ENCODE measurements around the gene CSN3. TPM values are rescaled to one million over a fixed set of nuclear protein-coding genes. Genes with fewer than 3 reads are reported as not detected.
"Not testable (repeated sequence)": the region's sequence is repeated elsewhere in the genome, so short reads cannot be mapped to it uniquely, and the experiment has no call there.

The CSN3 gene, protein sequence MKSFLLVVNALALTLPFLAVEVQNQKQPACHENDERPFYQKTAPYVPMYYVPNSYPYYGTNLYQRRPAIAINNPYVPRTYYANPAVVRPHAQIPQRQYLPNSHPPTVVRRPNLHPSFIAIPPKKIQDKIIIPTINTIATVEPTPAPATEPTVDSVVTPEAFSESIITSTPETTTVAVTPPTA
- total RNA-seq = not detected

DNA sequence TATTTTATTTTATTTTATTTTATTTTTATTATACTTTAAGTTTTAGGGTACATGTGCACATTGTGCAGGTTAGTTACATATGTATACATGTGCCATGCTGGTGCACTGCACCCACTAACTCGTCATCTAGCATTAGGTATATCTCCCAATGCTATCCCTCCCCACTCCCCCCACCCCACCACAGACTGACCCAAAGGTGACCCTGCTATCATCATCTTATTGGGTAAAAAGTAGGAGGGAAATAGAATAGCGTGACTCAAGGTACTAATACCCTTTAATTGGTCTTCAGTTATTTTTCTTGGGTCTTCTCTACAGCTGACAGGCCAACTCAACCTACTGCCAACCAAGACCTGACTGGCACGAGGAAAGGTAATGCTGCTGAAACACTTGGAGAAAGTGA, at the start of gene CSN3:
CSN3 (plus strand) TSS at position 301 of the 400 bp plus-strand sequence. CDS start 2,223 bp downstream, outside the sequence.
- not testable (repeated sequence) for DNase-seq (ENCODE audit: low read depth in 2 of 3, low spot score in 2 of 3)

DNA sequence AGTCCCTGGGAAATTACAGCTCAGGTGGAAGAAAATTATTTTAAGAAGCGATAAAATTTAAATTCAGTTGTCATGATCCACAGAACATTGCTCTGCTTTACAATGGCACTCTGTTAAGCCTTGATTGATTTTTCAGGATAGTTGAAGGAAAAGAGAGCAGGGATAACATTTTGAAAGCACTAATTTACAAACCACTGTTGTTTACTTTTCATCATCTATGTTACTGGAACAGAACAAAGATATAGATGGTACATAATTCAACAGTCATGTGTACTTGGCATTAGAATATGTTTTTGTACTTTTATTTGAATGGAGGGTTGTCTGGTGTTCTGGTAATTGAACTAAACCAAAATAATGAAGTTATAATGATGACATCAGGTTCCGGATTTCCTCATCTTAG, 49.5 kb upstream of the CSN3 start:
- no peak for DNase-seq (ENCODE audit: low read depth in 2 of 3, low spot score in 2 of 3)

DNA sequence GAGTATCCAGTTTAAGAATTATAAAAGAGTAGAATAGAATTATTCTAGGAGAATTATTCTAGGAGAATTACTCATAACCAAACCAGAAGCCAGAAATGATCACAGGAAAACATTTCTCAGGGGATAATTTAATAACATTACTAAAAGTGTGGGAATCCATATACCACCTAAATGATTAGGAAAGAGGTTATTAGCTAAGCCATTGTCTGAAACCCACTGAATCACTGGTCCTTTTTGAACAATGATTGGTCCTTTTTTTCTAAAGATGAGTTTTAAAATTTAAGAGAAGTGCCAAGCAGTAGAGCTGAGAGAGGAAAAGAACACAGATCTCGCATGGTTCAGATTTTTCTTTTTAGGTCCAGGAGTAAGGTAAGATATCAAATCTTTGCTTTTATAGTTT, 47.0 kb upstream of the CSN3 start, which contains the start of gene ODAM:
ODAM (plus strand) TSS at position 301 of the 400 bp plus-strand sequence. CDS start 819 bp downstream, outside the sequence.
- DNase-seq (ENCODE audit: low read depth in 2 of 3, low spot score in 2 of 3) = no peak

DNA sequence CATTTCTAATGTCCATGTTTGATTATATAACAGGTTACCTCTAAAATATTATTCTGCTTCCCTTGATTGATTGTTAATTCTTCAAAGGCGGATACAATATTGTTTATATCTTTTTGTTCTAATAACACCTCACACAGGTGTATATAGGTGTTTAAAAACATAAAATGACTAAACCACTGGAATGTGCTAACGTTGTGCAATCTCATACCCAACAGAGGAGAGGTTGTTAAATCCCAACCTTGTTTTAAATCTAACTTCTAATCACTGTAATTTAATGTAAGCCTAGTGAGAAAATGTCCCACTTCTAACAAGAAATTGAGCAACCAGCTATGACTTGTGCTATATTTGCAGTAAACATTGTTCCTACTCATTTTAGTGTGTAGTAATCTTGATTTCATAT, 45.5 kb upstream of the CSN3 start:
- DNase-seq (ENCODE audit: low read depth in 2 of 3, low spot score in 2 of 3) = no peak

DNA sequence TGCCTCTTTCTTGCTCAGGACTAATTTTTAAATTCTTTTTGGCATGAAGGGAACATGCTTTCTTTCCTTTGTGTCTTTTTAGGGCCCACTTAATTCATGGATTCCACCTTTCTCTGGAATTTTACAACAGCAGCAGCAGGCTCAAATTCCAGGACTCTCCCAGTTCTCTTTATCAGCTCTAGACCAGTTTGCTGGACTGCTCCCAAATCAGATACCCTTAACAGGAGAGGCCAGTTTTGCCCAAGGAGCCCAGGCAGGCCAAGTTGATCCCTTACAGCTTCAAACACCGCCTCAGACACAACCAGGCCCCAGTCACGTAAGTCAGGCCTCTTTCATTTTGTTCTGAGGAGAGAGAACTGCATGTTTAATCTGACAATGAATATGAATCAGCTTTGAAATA, 44.6 kb upstream of the CSN3 start:
- DNase-seq (ENCODE audit: low read depth in 2 of 3, low spot score in 2 of 3) = no peak

DNA sequence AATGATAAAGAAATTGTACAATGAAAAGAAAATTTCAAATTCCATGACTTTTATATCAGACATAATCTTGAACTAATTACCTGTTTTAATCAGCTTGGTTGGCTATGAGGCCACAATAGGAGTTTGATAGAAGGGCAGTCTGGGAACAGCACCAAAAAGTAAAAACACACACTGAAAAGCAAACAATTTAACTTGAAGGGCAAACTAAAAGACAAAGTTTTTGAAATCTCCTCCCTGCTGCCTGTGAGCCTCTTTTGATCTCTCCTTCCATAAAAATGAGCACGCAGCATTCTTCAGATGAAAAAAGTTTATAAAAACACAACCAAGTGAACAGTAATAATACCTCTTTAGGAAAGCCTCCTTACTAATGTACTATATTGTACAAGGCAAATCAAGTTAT, 38.8 kb upstream of the CSN3 start:
- no peak for DNase-seq (ENCODE audit: low read depth in 2 of 3, low spot score in 2 of 3)

DNA sequence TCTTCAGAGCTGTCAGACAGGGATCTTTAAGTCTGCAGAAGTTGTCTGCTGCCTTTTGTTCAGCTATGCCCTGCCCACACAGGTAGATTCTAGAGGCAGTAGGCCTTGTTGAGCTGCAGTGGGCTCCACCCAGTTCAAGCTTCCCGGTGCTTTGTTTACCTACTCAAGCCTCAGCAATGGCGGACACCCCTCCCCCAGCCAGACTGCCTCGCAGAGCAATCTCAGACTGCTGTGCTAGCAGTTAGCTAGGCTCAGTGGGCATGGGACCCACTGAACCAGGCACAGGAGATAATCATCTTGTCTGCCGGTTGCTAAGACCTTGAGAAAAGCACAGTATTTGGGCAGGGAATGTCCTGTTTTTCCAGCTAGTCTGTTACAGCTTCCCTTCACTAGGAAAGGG, 29.6 kb upstream of the CSN3 start:
- DNase-seq (ENCODE audit: low read depth in 2 of 3, low spot score in 2 of 3) = not testable (repeated sequence)

DNA sequence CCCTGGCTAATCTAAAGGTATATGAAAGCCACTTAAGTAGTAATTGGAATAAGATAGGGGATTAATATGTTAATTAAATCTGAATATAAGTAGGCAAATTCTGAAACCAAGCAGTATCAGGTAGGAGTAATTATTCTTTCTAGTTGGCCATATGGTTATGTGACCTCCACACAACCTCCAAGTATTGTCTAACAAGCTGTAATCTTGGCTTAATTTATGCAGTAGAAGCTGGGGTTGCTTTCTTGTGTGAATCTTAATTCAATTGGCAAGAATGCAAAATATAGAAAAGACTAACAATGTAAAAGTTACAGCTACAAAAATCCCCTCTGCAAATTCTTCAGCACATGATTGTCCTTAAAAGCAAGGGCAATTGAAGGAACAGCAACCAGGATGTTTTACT, 26.3 kb upstream of the CSN3 start:
- DNase-seq (ENCODE audit: low read depth in 2 of 3, low spot score in 2 of 3) = not testable (repeated sequence)

DNA sequence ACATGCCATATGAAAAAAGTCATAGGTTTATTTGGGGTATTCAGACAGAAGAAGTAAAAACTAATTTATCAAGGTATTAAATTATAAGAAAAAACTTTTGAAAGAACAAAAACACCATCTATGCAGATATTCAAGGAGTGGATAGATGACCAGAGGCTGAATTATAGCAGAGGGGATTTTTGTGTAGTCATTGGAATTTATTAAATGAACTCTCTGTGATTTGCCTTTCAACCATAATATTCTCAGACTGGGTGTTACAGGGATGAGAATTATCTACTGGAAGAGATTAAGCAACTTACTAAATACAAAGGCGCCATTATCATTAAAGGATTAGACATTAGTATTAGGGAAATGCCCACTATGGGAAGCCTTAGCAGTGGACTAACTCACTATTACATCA, 25.8 kb upstream of the CSN3 start:
- DNase-seq (ENCODE audit: low read depth in 2 of 3, low spot score in 2 of 3) = not testable (repeated sequence)

DNA sequence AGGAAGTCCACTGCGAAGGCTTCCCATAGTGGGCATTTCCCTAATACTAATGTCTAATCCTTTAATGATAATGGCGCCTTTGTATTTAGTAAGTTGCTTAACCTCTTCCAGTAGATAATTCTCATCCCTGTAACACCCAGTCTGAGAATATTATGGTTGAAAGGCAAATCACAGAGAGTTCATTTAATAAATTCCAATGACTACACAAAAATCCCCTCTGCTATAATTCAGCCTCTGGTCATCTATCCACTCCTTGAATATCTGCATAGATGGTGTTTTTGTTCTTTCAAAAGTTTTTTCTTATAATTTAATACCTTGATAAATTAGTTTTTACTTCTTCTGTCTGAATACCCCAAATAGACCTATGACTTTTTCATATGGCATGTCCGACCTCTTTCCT, 21.0 kb upstream of the CSN3 start:
- not testable (repeated sequence) for DNase-seq (ENCODE audit: low read depth in 2 of 3, low spot score in 2 of 3)

DNA sequence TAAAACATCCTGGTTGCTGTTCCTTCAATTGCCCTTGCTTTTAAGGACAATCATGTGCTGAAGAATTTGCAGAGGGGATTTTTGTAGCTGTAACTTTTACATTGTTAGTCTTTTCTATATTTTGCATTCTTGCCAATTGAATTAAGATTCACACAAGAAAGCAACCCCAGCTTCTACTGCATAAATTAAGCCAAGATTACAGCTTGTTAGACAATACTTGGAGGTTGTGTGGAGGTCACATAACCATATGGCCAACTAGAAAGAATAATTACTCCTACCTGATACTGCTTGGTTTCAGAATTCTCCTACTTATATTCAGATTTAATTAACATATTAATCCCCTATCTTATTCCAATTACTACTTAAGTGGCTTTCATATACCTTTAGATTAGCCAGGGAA, 20.6 kb upstream of the CSN3 start:
- DNase-seq (ENCODE audit: low read depth in 2 of 3, low spot score in 2 of 3) = not testable (repeated sequence)

DNA sequence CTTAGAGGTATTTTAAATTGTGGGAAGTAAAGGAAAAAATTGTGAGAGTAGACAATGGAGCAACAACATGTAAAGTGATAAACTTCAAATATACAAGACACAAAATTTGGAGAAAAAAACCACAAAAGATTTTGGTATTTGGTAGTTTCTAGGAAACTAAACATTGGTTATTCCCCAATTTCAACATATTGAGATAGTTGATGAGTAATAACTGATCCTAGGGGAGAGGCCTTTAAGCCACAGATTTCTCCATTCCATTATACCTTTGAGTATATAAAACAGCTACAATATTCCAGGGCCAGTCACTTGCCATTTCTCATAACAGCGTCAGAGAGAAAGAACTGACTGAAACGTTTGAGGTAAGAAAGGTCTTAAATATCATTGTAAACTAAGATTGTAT, 16.6 kb upstream of the CSN3 start, which contains the start of gene FDCSP:
FDCSP (plus strand) TSS at position 301 of the 400 bp plus-strand sequence. CDS start 5,071 bp downstream, outside the sequence.
- DNase-seq (ENCODE audit: low read depth in 2 of 3, low spot score in 2 of 3) = no peak

DNA sequence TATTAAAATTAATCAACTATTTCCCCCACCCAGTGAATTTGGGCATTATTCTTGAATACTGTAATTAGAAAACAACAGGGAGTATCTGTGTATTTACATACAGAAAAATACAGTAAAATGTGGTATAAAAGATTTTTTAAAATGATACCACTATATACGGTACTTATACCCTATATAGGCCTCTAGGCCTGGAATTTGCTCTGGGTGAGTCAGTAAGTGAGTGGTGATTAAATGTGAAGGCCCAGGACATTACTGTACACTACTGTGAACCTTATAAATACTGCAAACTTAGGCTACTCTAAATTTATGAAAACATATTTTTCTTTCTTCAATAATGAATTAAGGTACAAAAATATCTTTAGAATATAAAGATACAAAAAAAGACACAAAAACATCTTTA, 6.3 kb upstream of the CSN3 start:
- DNase-seq (ENCODE audit: low read depth in 2 of 3, low spot score in 2 of 3) = no peak

DNA sequence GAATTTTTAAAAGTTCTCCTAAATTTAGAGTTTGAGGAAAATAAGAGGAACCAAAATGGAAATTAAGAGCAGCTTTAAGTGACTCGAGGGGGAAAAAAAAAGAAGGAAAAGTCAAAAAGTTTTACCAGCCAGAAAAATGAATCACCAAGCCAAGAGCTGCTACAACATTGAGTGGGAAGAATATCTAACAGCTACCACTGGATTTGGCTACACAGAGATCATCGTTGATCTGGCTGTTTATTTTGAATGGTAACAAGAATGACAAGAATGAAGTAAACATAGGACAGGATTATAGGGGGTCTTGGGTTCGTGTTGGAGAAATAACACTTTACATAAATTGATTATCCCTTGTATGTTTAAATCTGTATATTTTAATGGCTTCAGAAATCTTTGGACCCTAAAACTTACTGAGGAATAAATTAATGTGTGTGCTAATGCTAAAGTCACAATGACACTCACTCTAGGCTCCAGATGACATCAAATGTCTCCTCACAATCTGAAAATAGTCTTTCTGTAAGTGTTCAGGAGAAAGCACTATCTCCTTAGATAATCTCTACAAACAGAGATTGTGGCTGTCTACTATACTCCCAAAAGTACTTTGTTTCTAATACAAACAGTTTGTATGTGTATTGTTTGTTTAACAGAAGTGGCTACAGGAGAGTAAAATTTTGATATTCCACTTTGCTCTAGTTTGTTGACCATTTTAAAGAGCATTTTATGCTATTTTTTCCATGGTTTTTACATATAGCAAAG, 3.1 kb upstream of the CSN3 start:
- DNase-seq (ENCODE audit: low read depth in 2 of 3, low spot score in 2 of 3) = no peak

DNA sequence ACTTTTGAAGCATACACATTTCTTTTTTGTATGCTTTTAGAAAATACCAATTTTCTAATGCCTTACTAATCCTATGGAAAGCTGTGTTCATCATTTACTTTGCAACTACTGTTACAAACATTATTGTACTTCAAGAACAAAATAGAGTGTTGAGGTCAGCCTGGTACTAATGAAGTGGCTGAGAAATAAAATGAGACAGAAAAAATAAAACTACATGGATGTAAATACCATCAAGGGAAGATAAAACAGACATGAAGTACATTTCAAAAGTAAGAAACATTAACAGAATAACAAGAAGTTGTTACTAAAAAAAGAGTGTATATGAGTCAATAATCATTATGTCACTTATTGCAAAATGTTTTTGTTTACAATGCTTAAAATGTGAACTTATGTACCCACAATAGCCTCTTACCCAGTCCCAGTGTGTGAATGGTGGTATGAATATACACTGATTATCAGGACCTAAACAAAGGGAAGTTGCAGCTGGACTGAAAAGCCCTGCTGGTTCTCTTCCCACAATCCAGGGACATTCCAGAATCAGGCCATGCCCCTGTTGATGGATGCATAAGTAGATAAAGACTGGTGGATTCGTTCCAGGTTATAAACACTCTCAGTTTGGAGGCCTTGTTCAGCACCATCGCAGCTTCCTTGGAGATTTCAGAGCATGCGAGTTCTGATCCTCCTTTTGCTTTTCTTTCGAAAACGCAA, 2.4 kb upstream of the CSN3 start:
- DNase-seq (ENCODE audit: low read depth in 2 of 3, low spot score in 2 of 3) = no peak

DNA sequence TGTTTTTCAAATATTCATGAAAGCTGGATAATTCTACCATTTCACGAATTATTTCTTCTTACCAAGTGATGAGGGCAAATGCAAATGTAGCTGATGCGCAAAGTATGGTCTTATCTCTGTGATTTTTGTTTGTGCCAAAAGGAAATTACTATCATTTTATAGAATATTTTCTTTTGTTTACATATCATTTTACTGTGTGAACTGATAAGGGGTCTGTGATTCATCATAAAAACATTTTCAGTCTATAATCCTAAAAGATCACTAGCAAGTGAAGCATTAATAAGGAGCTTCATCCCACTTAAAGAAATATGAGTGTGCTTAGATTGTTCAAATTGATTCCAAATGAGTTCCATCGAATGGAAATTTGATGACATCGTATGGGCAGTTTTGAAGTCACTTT, 694 bp downstream of the CSN3 start:
- no peak for DNase-seq (ENCODE audit: low read depth in 2 of 3, low spot score in 2 of 3)

DNA sequence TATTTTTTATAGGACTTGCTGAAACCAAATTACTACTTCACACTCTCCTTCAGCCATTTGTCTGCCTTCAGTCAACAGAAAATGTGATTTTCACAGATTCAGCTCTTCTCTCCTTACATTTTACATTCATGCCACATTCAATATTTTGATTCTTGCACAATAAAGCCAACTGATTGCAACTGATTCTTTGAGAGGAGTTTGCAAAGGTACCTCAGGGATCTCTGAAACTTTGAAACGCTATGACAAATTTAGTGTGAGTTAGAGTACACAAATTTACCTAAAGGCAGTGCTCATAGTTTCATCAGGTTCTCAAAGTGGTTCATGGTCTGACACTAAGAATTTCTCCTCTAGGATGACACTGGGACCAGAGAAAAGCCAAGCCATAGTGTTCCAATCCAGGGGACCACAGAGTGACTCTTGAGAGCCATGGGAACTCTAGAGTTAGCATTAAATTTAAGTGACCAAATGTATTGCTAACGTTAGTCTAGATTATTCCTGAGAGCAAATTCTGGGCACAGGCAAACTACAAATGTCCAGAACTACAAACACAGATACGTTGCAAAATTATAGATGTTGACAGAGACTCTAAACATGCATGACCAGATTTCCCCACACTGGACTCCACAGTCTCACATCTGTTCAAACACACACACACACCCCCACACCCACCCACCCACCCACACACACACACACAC, 9.0 kb downstream of the CSN3 start:
- DNase-seq (ENCODE audit: low read depth in 2 of 3, low spot score in 2 of 3) = no peak

DNA sequence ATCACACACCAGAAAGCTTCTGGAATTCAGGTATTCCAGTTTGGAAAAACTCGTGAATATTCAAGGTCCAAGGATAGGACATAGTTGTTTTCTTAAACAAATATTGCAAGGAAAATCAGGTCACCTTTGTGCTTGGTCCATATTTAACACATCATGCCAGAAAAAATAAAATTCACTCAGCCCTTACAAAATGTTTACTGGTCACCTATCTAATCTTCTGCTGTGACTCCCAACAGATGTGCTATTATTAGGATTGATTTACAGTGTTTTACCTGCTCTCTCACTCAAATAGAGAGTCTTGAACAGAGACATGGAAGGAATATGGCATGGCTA, 9.5 kb downstream of the CSN3 start:
- no peak for DNase-seq (ENCODE audit: low read depth in 2 of 3, low spot score in 2 of 3)

DNA sequence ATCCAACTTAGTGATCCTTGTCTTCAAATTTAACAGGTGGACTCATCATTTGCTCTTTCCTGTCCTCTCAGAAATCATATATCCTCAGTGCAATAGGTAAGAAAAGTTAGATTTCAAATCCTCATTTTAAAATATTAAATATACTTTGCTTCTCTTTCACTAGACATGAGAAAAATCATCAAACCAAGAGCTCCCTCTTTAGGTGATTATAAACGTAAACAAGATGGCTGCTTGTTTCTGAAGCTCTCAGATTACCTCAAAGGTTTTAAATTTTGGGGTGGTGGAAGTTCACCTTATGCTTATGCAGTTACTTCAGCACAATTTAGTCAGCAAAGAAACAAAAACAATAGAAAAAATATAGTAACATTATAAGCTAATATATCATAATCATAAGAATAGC, 27.3 kb downstream of the CSN3 start:
- no peak for DNase-seq (ENCODE audit: low read depth in 2 of 3, low spot score in 2 of 3)

DNA sequence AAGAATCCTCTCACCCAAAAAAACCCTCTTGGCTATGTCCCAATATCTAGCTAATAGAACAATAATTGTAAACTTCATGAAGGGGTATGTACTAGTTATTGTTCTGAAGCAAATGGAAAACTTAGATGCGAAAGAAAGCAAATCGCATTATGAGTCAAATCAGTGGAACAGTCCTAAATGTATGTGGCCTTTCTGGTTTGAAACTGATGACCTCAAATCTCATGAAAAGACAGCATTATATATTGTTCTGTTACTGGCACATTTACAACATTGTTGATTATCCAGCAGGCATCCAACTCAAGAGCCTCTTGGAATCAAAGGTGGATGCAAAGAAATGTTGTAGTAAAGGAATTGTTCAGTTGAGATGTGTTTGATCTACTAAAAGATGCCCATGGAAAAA, 34.7 kb downstream of the CSN3 start:
- DNase-seq (ENCODE audit: low read depth in 2 of 3, low spot score in 2 of 3) = no peak

DNA sequence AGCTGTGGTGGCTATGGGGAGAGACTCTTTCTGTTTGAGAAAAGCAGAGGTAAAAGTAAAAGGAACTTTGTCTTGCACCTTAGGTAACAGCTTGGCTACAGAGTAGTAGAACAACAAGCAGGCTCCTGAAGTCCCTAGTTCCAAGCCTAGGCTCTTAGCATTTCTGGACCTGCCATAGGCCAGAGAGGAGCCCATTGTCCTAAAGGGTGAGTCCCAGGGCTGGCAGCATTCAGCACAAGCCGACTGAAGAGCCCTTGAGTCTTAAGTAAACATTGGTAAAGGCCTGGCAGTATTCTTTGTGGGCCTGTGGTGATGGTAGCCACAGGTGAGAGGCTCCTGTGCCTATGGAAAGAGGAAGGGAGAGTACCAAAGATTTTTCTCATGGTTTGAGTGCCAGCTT, 38.2 kb downstream of the CSN3 start:
- no peak for DNase-seq (ENCODE audit: low read depth in 2 of 3, low spot score in 2 of 3)

Measured in hematopoietic multipotent progenitor cell (in vitro differentiated cells).